IMR-90 (cell line): Measurements from ENCODE around the gene TRIM44. TPM values are rescaled to one million over a fixed set of nuclear protein-coding genes. Genes with fewer than 3 reads are reported as not detected.

Experiments used
- ATAC-seq: fragments of 200-7000 bp; cut with Tn5 transposase; 2 replicates; pipeline ENCODE4 v1.9.1; 2020; ENCODE audit warnings: low read depth, mild to moderate bottlenecking, moderate library complexity
- BruUV-seq: library from RNA; stranded (reverse); fragments of 400-500 nt; replicated peaks from 2 replicates; lab custom pipeline; 2021; lab: Mats Ljungman, UMichigan
- CTCF ChIA-PET: fragments of 300-600 bp; formaldehyde crosslinking; extraction: SDS; loops from one replicate; lab custom pipeline; 2021; ENCODE audit warnings: antibody characterized with exemption; lab: Yijun Ruan, JAX
- POLR2A ChIA-PET: fragments of 300-600 bp; sonication (Branson Sonifier 250); formaldehyde crosslinking; loops from one replicate; lab custom pipeline; 2022; ENCODE audit warnings: antibody characterized with exemption; ENCODE audit not compliant: unreplicated experiment; lab: Charles Lee
- DNase-seq: peaks from one replicate; pipeline ENCODE4 v3.0.0; 2013
- H2AFZ ChIP-seq: replicated peaks from 2 replicates; pipeline ENCODE3; 2013; ENCODE audit warnings: low read length, mild to moderate bottlenecking; ENCODE audit not compliant: poor library complexity
- H2AK5ac ChIP-seq: 2 replicates; pipeline ENCODE4 v1.6.1; 2013; ENCODE audit warnings: low read depth, low read length, inconsistent platforms
- H2AK9ac ChIP-seq: replicated peaks from 2 replicates; pipeline ENCODE3; 2013; ENCODE audit warnings: mild to moderate bottlenecking, low read depth, low read length, moderate library complexity; ENCODE audit not compliant: poor library complexity
- H2BK120ac ChIP-seq: 2 replicates; pipeline ENCODE4 v1.6.1; 2013; ENCODE audit warnings: low read depth, low read length, inconsistent platforms
- H2BK15ac ChIP-seq: 3 replicates; pipeline ENCODE4 v1.6.1; 2013; ENCODE audit warnings: low read depth, low read length, inconsistent platforms
- H2BK20ac ChIP-seq: 2 replicates; pipeline ENCODE4 v1.6.1; 2013; ENCODE audit warnings: low read depth, mild to moderate bottlenecking, inconsistent platforms, low read length, moderate library complexity
- H2BK5ac ChIP-seq: 2 replicates; pipeline ENCODE4 v1.6.1; 2013; ENCODE audit warnings: mild to moderate bottlenecking, low read depth, low read length, inconsistent platforms; ENCODE audit not compliant: poor library complexity, severe bottlenecking
- H3K14ac ChIP-seq: replicated peaks from 2 replicates; pipeline ENCODE4 v1.6.1; 2013; ENCODE audit warnings: low read depth, low read length, inconsistent platforms
- H3K18ac ChIP-seq: 2 replicates; pipeline ENCODE4 v1.6.1; 2013; ENCODE audit warnings: low read depth, low read length, control low read depth
- H3K23ac ChIP-seq: 2 replicates; pipeline ENCODE4 v1.6.1; 2013; ENCODE audit warnings: low read depth, low read length, inconsistent platforms
- H3K27ac ChIP-seq: 2 replicates; pipeline ENCODE4 v1.5.1; 2013; ENCODE audit warnings: mild to moderate bottlenecking, control low read depth, low read length; ENCODE audit not compliant: insufficient read depth
- H3K27me3 ChIP-seq: 2 replicates; pipeline ENCODE4 v1.6.1; 2013; ENCODE audit warnings: low read length; ENCODE audit not compliant: control insufficient read depth, insufficient read depth
- H3K36me3 ChIP-seq: 2 replicates; pipeline ENCODE4 v1.6.1; 2013; ENCODE audit warnings: low read length, mixed read lengths; ENCODE audit not compliant: control insufficient read depth, insufficient read depth
- H3K4ac ChIP-seq: 2 replicates; pipeline ENCODE4 v1.6.1; 2013; ENCODE audit warnings: low read depth, low read length, inconsistent platforms
- H3K4me1 ChIP-seq: 2 replicates; pipeline ENCODE4 v1.6.1; 2013; ENCODE audit warnings: low read length, mixed read lengths; ENCODE audit not compliant: control insufficient read depth, insufficient read depth
- H3K4me2 ChIP-seq: 2 replicates; pipeline ENCODE4 v1.6.1; 2013; ENCODE audit warnings: low read depth, mild to moderate bottlenecking, control low read depth, low read length, moderate library complexity
- H3K4me3 ChIP-seq: 2 replicates; pipeline ENCODE4 v1.5.1; 2013; ENCODE audit warnings: low read depth, mild to moderate bottlenecking, control low read depth, low read length, moderate library complexity; ENCODE audit not compliant: insufficient read depth
- H3K56ac ChIP-seq: 2 replicates; pipeline ENCODE4 v1.6.1; 2013; ENCODE audit warnings: low read length, inconsistent platforms; ENCODE audit not compliant: insufficient read depth; ENCODE audit errors: extremely low read depth
- H3K79me1 ChIP-seq, 2 experiments: 2 replicates each; pipeline ENCODE4 v1.6.1; 2013; ENCODE audit warnings: low read length in 2 of 2, inconsistent platforms in 1 of 2, low read depth in 1 of 2
- H3K9ac ChIP-seq: 2 replicates; pipeline ENCODE4 v1.6.1; 2013; ENCODE audit warnings: low read depth, low read length, control low read depth
- H3K9me1 ChIP-seq: 2 replicates; pipeline ENCODE4 v1.6.1; 2013; ENCODE audit warnings: low read length, inconsistent platforms; ENCODE audit not compliant: insufficient read depth
- H3K9me3 ChIP-seq: 2 replicates; pipeline ENCODE4 v1.6.1; 2013; ENCODE audit warnings: low read length; ENCODE audit not compliant: control insufficient read depth, insufficient read depth
- H4K20me1 ChIP-seq: 2 replicates; pipeline ENCODE4 v1.6.1; 2013; ENCODE audit warnings: low read length, inconsistent platforms; ENCODE audit not compliant: insufficient read depth
- H4K5ac ChIP-seq: 2 replicates; pipeline ENCODE4 v1.6.1; 2013; ENCODE audit warnings: mild to moderate bottlenecking, low read depth, low read length, control low read depth
- H4K8ac ChIP-seq, 2 experiments: 2 replicates each; pipeline ENCODE4 v1.6.1; 2013; ENCODE audit warnings: low read depth in 2 of 2, low read length in 2 of 2, control low read depth in 1 of 2, inconsistent platforms in 1 of 2
- H4K91ac ChIP-seq: 2 replicates; pipeline ENCODE4 v1.6.1; 2013; ENCODE audit warnings: low read depth, low read length, inconsistent platforms; ENCODE audit not compliant: insufficient read depth
- MAFK ChIP-seq: IDR thresholded peaks from 2 replicates; pipeline ENCODE4 v1.6.1; 2012; ENCODE audit warnings: low read depth, low read length, improper control_type of control experiment
- RCOR1 ChIP-seq: IDR thresholded peaks from 2 replicates; pipeline ENCODE4 v1.6.1; 2012; ENCODE audit warnings: mild to moderate bottlenecking, low read length, improper control_type of control experiment; ENCODE audit not compliant: insufficient replicate concordance
- WGBS, 2 experiments: methylation state at CpG; one replicate each; pipeline versions ENCODE4 v1.1.5 to v1.1.7; 2013; ENCODE audit warnings: missing lambda C conversion rate in 2 of 2; ENCODE audit not compliant: insufficient read length in 1 of 2; ENCODE audit errors: extremely low coverage in 2 of 2; 5-methylcytosine and 5-hydroxymethylcytosine counted together
- dilution Hi-C: fragments of 300-500 bp; cut with HindIII; formaldehyde crosslinking; loops from one replicate; pipeline ENCODE4 v1.14.3; 2018; ENCODE audit warnings: low sequenced_read_pairs; ENCODE audit not compliant: unreplicated experiment
- in situ Hi-C: fragments of 300-500 bp; cut with MboI; formaldehyde crosslinking; loops from 3 replicates; pipeline ENCODE4 v1.14.3; 2019; ENCODE audit warnings: low sequenced_read_pairs, inconsistent platforms, mixed read lengths
- intact Hi-C: fragments of 100-400 bp; cut with micrococcal nuclease; formaldehyde crosslinking; loops from 2 replicates; pipeline ENCODE4 v1.10.0; 2022
- polyA plus RNA-seq, 3 experiments: library from polyadenylated mRNA; depleted of rRNA; stranded (reverse); fragments of >200 nt; gene quantifications; 2 replicates each; pipeline ENCODE4 v1.2.3, GENCODE V29; 2012; ENCODE audit warnings: low replicate concordance in 1 of 3
- total RNA-seq: library from RNA; depleted of rRNA; stranded (reverse); fragments of >200 nt; gene quantifications from 2 replicates; pipeline ENCODE4 v1.2.3, GENCODE V29; 2012

The TRIM44 gene
- total and polyA plus RNA-seq, 2 of the 4 experiments (the other 2 are of a cell fraction) = 50.7 to 104 TPM

GRCh38 chr11:35682230-35683173 is 19.9 kb downstream of the TRIM44 start:
- ChIA-PET POLR2A (no interaction called here), CTCF (no interaction called here)
- no peaks in the 10 kb centered on the region for H3K9me3 ChIP-seq
- H3K14ac ChIP-seq = no peak overlapping the region
- in situ Hi-C loops = no loop called here
- 80% methylated on average over 3 of the region's 9 CpGs; no CpG with 5 or more reads in 1 of the 2 experiments for WGBS, 2 experiments
- H2AK9ac ChIP-seq = no peak overlapping the region
- peaks cover 11% of the 10 kb centered on the region for H3K36me3 ChIP-seq
- dilution Hi-C loops = no loop called here
- H3K9ac ChIP-seq = no peak overlapping the region
- H3K4ac ChIP-seq = no peak overlapping the region
- H3K4me3 ChIP-seq = no peak overlapping the region
- H3K9me1 ChIP-seq = no peaks in the 10 kb centered on the region; the same call in 1 of the 2 replicates
- H3K56ac ChIP-seq = no peak overlapping the region
- peaks cover 1% of the 10 kb centered on the region for H3K4me1 ChIP-seq
- H3K79me1 ChIP-seq = peaks cover 37 to 64% of the 10 kb centered on the region in 2 experiments
- H2BK15ac ChIP-seq = no peak overlapping the region
- no peak overlapping the region for H4K5ac ChIP-seq
- H4K91ac ChIP-seq = no peak overlapping the region
- no peak overlapping the region for H2AFZ ChIP-seq
- DNase-seq (no peak), ATAC-seq (no peak)
- H3K23ac ChIP-seq = no peak overlapping the region
- H4K20me1 ChIP-seq = peaks cover 35% of the 10 kb centered on the region
- no peak overlapping the region for H4K8ac ChIP-seq
- H3K27me3 ChIP-seq = no peaks in the 10 kb centered on the region
- H3K4me2 ChIP-seq = no peak overlapping the region
- H3K18ac ChIP-seq = no peak overlapping the region
- TF ChIP-seq RCOR1 = no peak
- peak; percentile 77 for TF ChIP-seq MAFK
- H2BK20ac ChIP-seq = no peak overlapping the region
- H2BK120ac ChIP-seq = no peak overlapping the region
- H2BK5ac ChIP-seq = no peak overlapping the region
- intact Hi-C loops = no loop called here
- no TSS peak for BruUV-seq
- H3K27ac ChIP-seq = no peak overlapping the region
- no peak overlapping the region for H2AK5ac ChIP-seq
